Caco-2 (cell line): Measurements from ENCODE around the gene RANBP3. TPM values are rescaled to one million over a fixed set of nuclear protein-coding genes. Genes with fewer than 3 reads are reported as not detected.

Source experiments
- BruUV-seq: library from RNA; stranded (reverse); fragments of 400-500 nt; replicated peaks from 2 replicates; lab custom pipeline; 2021; lab: Mats Ljungman, UMichigan
- CTCF ChIA-PET: fragments of 300-600 bp; sonication (Branson Sonifier 250); formaldehyde crosslinking; loops from one replicate; lab custom pipeline; 2022; ENCODE audit warnings: antibody characterized with exemption; lab: Charles Lee
- POLR2A ChIA-PET: fragments of 300-600 bp; sonication (Branson Sonifier 250); formaldehyde crosslinking; loops from one replicate; lab custom pipeline; 2022; ENCODE audit warnings: antibody characterized with exemption; lab: Charles Lee
- DNase-seq, 2 experiments: peaks; one replicate each; pipeline versions ENCODE4 v3.0.0 to v3.0.0-alpha.2; 2020 to 2022
- H3K27me3 ChIP-seq: replicated peaks from 2 replicates; pipeline ENCODE4 v1.6.0; 2011; ENCODE audit warnings: low read length; ENCODE audit not compliant: control insufficient read depth, insufficient read depth
- H3K36me3 ChIP-seq: 2 replicates; pipeline ENCODE4 v1.5.1; 2011; ENCODE audit warnings: low read length; ENCODE audit not compliant: control insufficient read depth, insufficient read depth
- H3K4me1 ChIP-seq: fragments of 250-450 bp; sonication (Bioruptor Pico); 2 replicates; pipeline ENCODE4 v1.5.1; 2020; ENCODE audit warnings: mild to moderate bottlenecking
- H3K4me3 ChIP-seq: 2 replicates; pipeline ENCODE4 v1.5.1; 2011; ENCODE audit warnings: low read depth, mild to moderate bottlenecking, control low read depth, low read length
- H3K9me3 ChIP-seq: fragments of 250-450 bp; sonication (Bioruptor Pico); 2 replicates; pipeline ENCODE4 v1.5.1; 2020; ENCODE audit warnings: mild to moderate bottlenecking, moderate library complexity
- H3K27ac Mint-ChIP-seq: one replicate; pipeline ENCODE4 v1.8.0; 2022; ENCODE audit warnings: mixed read lengths; ENCODE audit not compliant: unreplicated experiment
- H3K27me3 Mint-ChIP-seq: one replicate; pipeline ENCODE4 v1.8.0; 2022; ENCODE audit warnings: mixed read lengths; ENCODE audit not compliant: insufficient read depth, unreplicated experiment
- H3K36me3 Mint-ChIP-seq: one replicate; pipeline ENCODE4 v1.8.0; 2022; ENCODE audit warnings: mild to moderate bottlenecking, mixed read lengths; ENCODE audit not compliant: insufficient read depth, unreplicated experiment
- H3K4me1 Mint-ChIP-seq: one replicate; pipeline ENCODE4 v1.8.0; 2022; ENCODE audit warnings: low read depth, mixed read lengths; ENCODE audit not compliant: unreplicated experiment
- H3K4me3 Mint-ChIP-seq: one replicate; pipeline ENCODE4 v1.8.0; 2022; ENCODE audit warnings: mild to moderate bottlenecking, moderate library complexity, mixed read lengths; ENCODE audit not compliant: unreplicated experiment
- H3K9me3 Mint-ChIP-seq: one replicate; pipeline ENCODE4 v1.8.0; 2022; ENCODE audit warnings: mixed read lengths; ENCODE audit not compliant: unreplicated experiment
- intact Hi-C: fragments of 100-400 bp; cut with micrococcal nuclease; formaldehyde crosslinking; loops from one replicate; pipeline ENCODE4 v1.10.0; 2022; ENCODE audit not compliant: unreplicated experiment
- total RNA-seq: library from RNA; stranded (reverse); gene quantifications from 2 replicates; pipeline ENCODE4 v1.2.3, GENCODE V29; 2022
- TF ChIP-seq, protein P1 (sequence below), 2 experiments: fragments of 200-600 bp in 1 of 2; IDR thresholded peaks; 1 replicate in 1 of 2; 2 replicates in 1 of 2; pipeline versions ENCODE4 v1.5.1 to v1.8.0; 2011 to 2022; ENCODE audit warnings: antibody characterized with exemption in 1 of 2, control low read depth in 1 of 2, inconsistent platforms in 1 of 2, low read depth in 1 of 2, low read length in 1 of 2, mild to moderate bottlenecking in 1 of 2, moderate library complexity in 1 of 2; ENCODE audit not compliant: insufficient read depth in 1 of 2, severe bottlenecking in 1 of 2, unreplicated experiment in 1 of 2

RANBP3 gene
- total RNA-seq, 1 experiment from 2014 or later: 90.4 TPM

GRCh38 chr19:5894704-5895349, 83.1 kb downstream of the RANBP3 start:
- Mint-ChIP-seq H3K27me3 (no peaks in the 10 kb centered on the region), H3K4me3 (no peak overlapping the region), H3K36me3 (peaks cover 35% of the 10 kb centered on the region), H3K4me1 (peaks cover 2% of the 10 kb centered on the region), H3K9me3 (no peaks in the 10 kb centered on the region), H3K27ac (no peak overlapping the region)
- no peaks in the 10 kb centered on the region for H3K4me1 ChIP-seq
- DNase-seq: no peak
- BruUV-seq: no TSS peak
- intact Hi-C loops: no loop called here
- TF ChIP-seq, protein P1, sequence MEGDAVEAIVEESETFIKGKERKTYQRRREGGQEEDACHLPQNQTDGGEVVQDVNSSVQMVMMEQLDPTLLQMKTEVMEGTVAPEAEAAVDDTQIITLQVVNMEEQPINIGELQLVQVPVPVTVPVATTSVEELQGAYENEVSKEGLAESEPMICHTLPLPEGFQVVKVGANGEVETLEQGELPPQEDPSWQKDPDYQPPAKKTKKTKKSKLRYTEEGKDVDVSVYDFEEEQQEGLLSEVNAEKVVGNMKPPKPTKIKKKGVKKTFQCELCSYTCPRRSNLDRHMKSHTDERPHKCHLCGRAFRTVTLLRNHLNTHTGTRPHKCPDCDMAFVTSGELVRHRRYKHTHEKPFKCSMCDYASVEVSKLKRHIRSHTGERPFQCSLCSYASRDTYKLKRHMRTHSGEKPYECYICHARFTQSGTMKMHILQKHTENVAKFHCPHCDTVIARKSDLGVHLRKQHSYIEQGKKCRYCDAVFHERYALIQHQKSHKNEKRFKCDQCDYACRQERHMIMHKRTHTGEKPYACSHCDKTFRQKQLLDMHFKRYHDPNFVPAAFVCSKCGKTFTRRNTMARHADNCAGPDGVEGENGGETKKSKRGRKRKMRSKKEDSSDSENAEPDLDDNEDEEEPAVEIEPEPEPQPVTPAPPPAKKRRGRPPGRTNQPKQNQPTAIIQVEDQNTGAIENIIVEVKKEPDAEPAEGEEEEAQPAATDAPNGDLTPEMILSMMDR (IDR thresholded peaks at IDR 0.05; ENCODE audit: insufficient read depth in 1 of 2, low read depth in 1 of 2, low read length in 1 of 2, severe bottlenecking in 1 of 2, unreplicated experiment in 1 of 2): no peak
- H3K9me3 ChIP-seq: no peaks in the 10 kb centered on the region
- CTCF ChIA-PET: no interaction called here
- H3K4me3 ChIP-seq: no peak overlapping the region
- H3K36me3 ChIP-seq: no peaks in the 10 kb centered on the region; the same call in 1 of the 2 replicates
- POLR2A ChIA-PET: no interaction called here
- no peaks in the 10 kb centered on the region for H3K27me3 ChIP-seq

GRCh38 chr19:5893907-5894703, 83.8 kb downstream of the RANBP3 start:
- BruUV-seq: no TSS peak
- CTCF ChIA-PET: interaction anchor here (0.8 kb wide), 1 partner anchor 90 kb away, joined by 6 read pairs; no protein-coding TSS in a partner anchor

More at GRCh38 chr19:5893907-5894703, 83.8 kb downstream of the RANBP3 start:
- Mint-ChIP-seq H3K27ac (no peak overlapping the region), H3K36me3 (peaks cover 38% of the 10 kb centered on the region), H3K4me3 (no peak overlapping the region), H3K27me3 (no peaks in the 10 kb centered on the region), H3K4me1 (peaks cover 9% of the 10 kb centered on the region), H3K9me3 (no peaks in the 10 kb centered on the region)
- TF ChIP-seq, protein P1 (IDR thresholded peaks at IDR 0.05; ENCODE audit: insufficient read depth in 1 of 2, low read depth in 1 of 2, low read length in 1 of 2, severe bottlenecking in 1 of 2, unreplicated experiment in 1 of 2): no peak
- Histone ChIP-seq H3K27me3 (no peaks in the 10 kb centered on the region), H3K36me3 (no peaks in the 10 kb centered on the region; the same call in 1 of the 2 replicates), H3K4me3 (no peak overlapping the region), H3K4me1 (peaks cover 5% of the 10 kb centered on the region; the same call in 1 of the 2 replicates), H3K9me3 (no peaks in the 10 kb centered on the region)
- no peak for DNase-seq
- POLR2A ChIA-PET: no interaction called here
- intact Hi-C loops: loop anchor here (2.0 kb wide), 1 partner anchor 89 kb away; the partner anchor contains the start of gene NRTN
